GM21528 (cell line): Measurements from ENCODE around the gene SPEM1.
"Not testable (repeated sequence)": the region's sequence is repeated elsewhere in the genome, so short reads cannot be mapped to it uniquely, and the experiment has no call there.

Source experiments
- ATAC-seq: cut with Tn5 transposase; IDR thresholded peaks from one replicate; pipeline ENCODE4 v1.9.1; 2021; ENCODE audit warnings: mild to moderate bottlenecking, moderate library complexity; ENCODE audit not compliant: unreplicated experiment, low FRiP score

SPEM1 gene

GRCh38 chr17:7467498-7467897, 47.4 kb downstream of the SPEM1 start:
- ATAC-seq: no peak

- ATAC-seq: no peak
Measured at GRCh38 chr17:7468290-7468689, 48.2 kb downstream of the SPEM1 start.

GRCh38 chr17:7468804-7469389, 48.8 kb downstream of the SPEM1 start:
- ATAC-seq: no peak

GRCh38 chr17:7469843-7470242, 49.7 kb downstream of the SPEM1 start:
- ATAC-seq: not testable (repeated sequence)

GRCh38 chr17:7470457-7470973, 50.4 kb downstream of the SPEM1 start:
- not testable (repeated sequence) for ATAC-seq
